Kidney capillary endothelial cell (primary cell): Measurements from ENCODE around the gene GPX6.
"Not testable (repeated sequence)": the region's sequence is repeated elsewhere in the genome, so short reads cannot be mapped to it uniquely, and the experiment has no call there.

ENCODE experiments used
- DNase-seq: peaks from one replicate; pipeline ENCODE4 v3.0.0-alpha.2; 2018; ENCODE audit warnings: low spot score

Gene GPX6

GRCh38 chr6:28515676-28516075, at the start of gene GPX6:
TSS of gene GPX6 (minus strand) at chr6:28515793. CDS start at chr6:28515743, 50 bp downstream.
- DNase-seq: no peak

- no peak for DNase-seq
These were observed 48.0 kb upstream of the GPX6 start for GRCh38 chr6:28563430-28564095.

- DNase-seq: no peak
These were observed 43.0 kb upstream of the GPX6 start for GRCh38 chr6:28558629-28559028.

- DNase-seq: no peak
These were observed 39.5 kb upstream of the GPX6 start for GRCh38 chr6:28555136-28555535.

GRCh38 chr6:28553986-28554881, 38.6 kb upstream of the GPX6 start:
- no peak for DNase-seq

GRCh38 chr6:28553384-28553985, 37.9 kb upstream of the GPX6 start:
- DNase-seq: no peak

GRCh38 chr6:28551891-28552666, 36.5 kb upstream of the GPX6 start:
- no peak for DNase-seq

GRCh38 chr6:28547003-28547402, 31.4 kb upstream of the GPX6 start:
- not testable (repeated sequence) for DNase-seq

- DNase-seq: no peak
These were observed 30.4 kb upstream of the GPX6 start for GRCh38 chr6:28545955-28546354.

- no peak for DNase-seq
These were observed 28.3 kb upstream of the GPX6 start for GRCh38 chr6:28543651-28544610.

- peak; percentile 68 for DNase-seq
These were observed 27.1 kb upstream of the GPX6 start for GRCh38 chr6:28542440-28543296.

GRCh38 chr6:28541996-28542395, 26.4 kb upstream of the GPX6 start:
- DNase-seq: no peak

- no peak for DNase-seq
These were observed 22.0 kb upstream of the GPX6 start for GRCh38 chr6:28537509-28538140.

GRCh38 chr6:28537065-28537464, 21.5 kb upstream of the GPX6 start:
- DNase-seq: no peak

GRCh38 chr6:28534875-28535274, 19.3 kb upstream of the GPX6 start:
- no peak for DNase-seq

GRCh38 chr6:28534306-28534705, 18.7 kb upstream of the GPX6 start:
- no peak for DNase-seq

GRCh38 chr6:28531479-28532128, 16.0 kb upstream of the GPX6 start:
- no peak for DNase-seq

- no peak for DNase-seq
These were observed 15.2 kb upstream of the GPX6 start for GRCh38 chr6:28530777-28531176.

- DNase-seq: no peak
These were observed 10.0 kb upstream of the GPX6 start, which contains the start of gene GPX5 for GRCh38 chr6:28525496-28526039. TSS of gene GPX5 (plus strand) at chr6:28525881. CDS start at chr6:28526014, 133 bp downstream.
